ENCODE data around the gene FBXL7.

GRCh38 chr5:15452781-15453180, 47.2 kb upstream of the FBXL7 start:
- TF ChIP-seq, protein P1, sequence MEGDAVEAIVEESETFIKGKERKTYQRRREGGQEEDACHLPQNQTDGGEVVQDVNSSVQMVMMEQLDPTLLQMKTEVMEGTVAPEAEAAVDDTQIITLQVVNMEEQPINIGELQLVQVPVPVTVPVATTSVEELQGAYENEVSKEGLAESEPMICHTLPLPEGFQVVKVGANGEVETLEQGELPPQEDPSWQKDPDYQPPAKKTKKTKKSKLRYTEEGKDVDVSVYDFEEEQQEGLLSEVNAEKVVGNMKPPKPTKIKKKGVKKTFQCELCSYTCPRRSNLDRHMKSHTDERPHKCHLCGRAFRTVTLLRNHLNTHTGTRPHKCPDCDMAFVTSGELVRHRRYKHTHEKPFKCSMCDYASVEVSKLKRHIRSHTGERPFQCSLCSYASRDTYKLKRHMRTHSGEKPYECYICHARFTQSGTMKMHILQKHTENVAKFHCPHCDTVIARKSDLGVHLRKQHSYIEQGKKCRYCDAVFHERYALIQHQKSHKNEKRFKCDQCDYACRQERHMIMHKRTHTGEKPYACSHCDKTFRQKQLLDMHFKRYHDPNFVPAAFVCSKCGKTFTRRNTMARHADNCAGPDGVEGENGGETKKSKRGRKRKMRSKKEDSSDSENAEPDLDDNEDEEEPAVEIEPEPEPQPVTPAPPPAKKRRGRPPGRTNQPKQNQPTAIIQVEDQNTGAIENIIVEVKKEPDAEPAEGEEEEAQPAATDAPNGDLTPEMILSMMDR (conservative IDR thresholded peaks at IDR 0.05; ENCODE audit: low read length): no peak
- TF ChIP-seq EZH2phosphoT487 (IDR thresholded peaks at IDR 0.05; ENCODE audit: borderline replicate concordance, low read depth, low read length): no peak
